ENCODE data around the gene BPI.
"Not testable (repeated sequence)": the region's sequence is repeated elsewhere in the genome, so short reads cannot be mapped to it uniquely, and the experiment has no call there.

Gene BPI

GRCh38 chr20:38278763-38279162, 25.2 kb upstream of the BPI start:
- DNase-seq, result no peak

- DNase-seq, result not testable (repeated sequence)
Measured at GRCh38 chr20:38281176-38281915, 22.6 kb upstream of the BPI start.

GRCh38 chr20:38283236-38283635, 20.7 kb upstream of the BPI start:
- no peak for DNase-seq

GRCh38 chr20:38284066-38284650, 19.8 kb upstream of the BPI start:
- not testable (repeated sequence) for DNase-seq

- no peak for DNase-seq
Measured at GRCh38 chr20:38284893-38285444, 19.0 kb upstream of the BPI start.

GRCh38 chr20:38286586-38287531, 17.1 kb upstream of the BPI start:
- no peak for DNase-seq

- no peak for DNase-seq
Measured at GRCh38 chr20:38290829-38291814, 12.8 kb upstream of the BPI start.

- no peak for DNase-seq
Measured at GRCh38 chr20:38291966-38292365, 12.0 kb upstream of the BPI start.

GRCh38 chr20:38293491-38294065, 10.4 kb upstream of the BPI start:
- no peak for DNase-seq

- DNase-seq, result no peak
Measured at GRCh38 chr20:38294076-38294591, 9.8 kb upstream of the BPI start.

- no peak for DNase-seq
Measured at GRCh38 chr20:38295811-38296210, 8.1 kb upstream of the BPI start.

GRCh38 chr20:38296433-38296832, 7.5 kb upstream of the BPI start:
- DNase-seq, result no peak

- DNase-seq, result no peak
Measured at GRCh38 chr20:38297916-38298674, 5.9 kb upstream of the BPI start.

- no peak for DNase-seq
Measured at GRCh38 chr20:38298768-38299288, 5.1 kb upstream of the BPI start.

GRCh38 chr20:38299963-38300362, 4.0 kb upstream of the BPI start:
- no peak for DNase-seq

GRCh38 chr20:38300438-38300837, 3.5 kb upstream of the BPI start:
- no peak for DNase-seq

GRCh38 chr20:38301309-38301708, 2.6 kb upstream of the BPI start:
- DNase-seq, result no peak

- DNase-seq, result no peak
Measured at GRCh38 chr20:38302786-38303185, 1.2 kb upstream of the BPI start.

GRCh38 chr20:38304845-38305447, 990 bp downstream of the BPI start:
- no peak for DNase-seq

- no peak for DNase-seq
Measured at GRCh38 chr20:38305541-38305940, 1.6 kb downstream of the BPI start.
